ENCODE data around the gene PMF1.

The PMF1 gene

DNA sequence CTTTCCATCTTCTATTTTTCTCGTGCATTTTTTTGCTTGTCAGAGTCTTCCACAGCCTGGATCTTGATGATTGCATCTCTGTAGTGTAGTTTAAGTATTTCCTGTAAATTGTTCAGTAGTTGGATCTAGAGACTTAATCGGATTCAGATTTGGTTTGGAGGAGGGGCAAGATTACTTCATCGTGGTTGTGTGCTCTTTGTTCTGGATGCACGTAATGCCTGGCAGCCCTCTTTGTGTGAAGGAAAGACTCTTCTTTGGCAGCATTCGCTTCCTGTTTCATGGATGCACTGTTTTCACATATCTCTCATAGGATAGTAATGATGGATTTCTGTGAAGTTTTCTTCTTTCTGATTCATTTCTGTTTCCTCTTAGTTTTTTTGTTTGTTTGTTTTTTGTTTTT is 45.3 kb upstream of the PMF1 start:
- Histone ChIP-seq H3K4me3 (ENCODE audit: low read depth, low read length) (no peak overlapping the region), H3K9me3 (ENCODE audit: control insufficient read depth, low read length) (no peaks in the 10 kb centered on the region)
- TF ChIP-seq CTCF (IDR thresholded peaks at IDR 0.05): no peak

DNA sequence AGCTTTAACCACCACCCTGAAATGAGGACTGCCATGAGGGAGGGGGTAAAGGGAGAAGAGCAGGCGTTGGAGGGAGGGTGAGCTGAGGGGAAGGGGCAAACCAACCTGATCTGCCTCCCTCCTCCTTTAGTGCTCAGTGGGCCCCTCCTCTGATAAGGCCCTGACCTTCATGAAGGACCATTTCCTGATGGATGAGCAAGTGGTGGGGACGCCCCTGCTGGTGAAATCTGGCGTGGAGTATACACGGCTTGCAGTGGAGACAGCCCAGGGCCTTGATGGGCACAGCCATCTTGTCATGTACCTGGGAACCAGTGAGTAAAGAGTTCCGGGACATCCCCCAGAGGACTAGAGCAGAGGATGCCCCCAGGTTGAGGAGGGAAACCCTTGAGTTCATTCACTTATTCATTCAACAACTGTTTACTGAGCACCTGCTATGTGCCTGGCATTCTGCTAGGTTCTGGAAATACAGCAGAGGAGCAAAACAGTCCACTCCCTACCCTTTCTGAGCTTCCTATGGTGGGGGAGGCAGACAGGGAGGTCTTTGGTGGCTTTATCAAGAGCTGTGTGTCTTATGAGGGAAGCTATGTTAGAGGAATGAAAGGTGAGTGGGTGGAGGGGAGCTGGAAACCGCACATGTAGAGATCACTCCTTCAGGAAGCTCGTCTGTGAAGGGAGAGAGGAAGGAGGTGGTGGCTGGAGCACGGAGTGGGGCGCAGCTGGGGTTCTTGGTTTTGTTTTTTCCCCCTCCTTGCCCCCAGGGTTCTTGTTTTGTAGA is 39.9 kb upstream of the PMF1 start:
- H3K4me3 ChIP-seq (ENCODE audit: low read depth, low read length): no peak overlapping the region
- no peaks in the 10 kb centered on the region for H3K27me3 ChIP-seq (ENCODE audit: control insufficient read depth, insufficient read depth, low read length)
- H3K36me3 ChIP-seq (ENCODE audit: control insufficient read depth, insufficient read depth, low read length): no peaks in the 10 kb centered on the region
- H2AFZ ChIP-seq: no peak overlapping the region
- no peak overlapping the region for H3K4me2 ChIP-seq (ENCODE audit: low read length)
- H3K27ac ChIP-seq: no peak overlapping the region
- no peak for TF ChIP-seq CTCF (IDR thresholded peaks at IDR 0.05)
- H3K79me2 ChIP-seq: no peaks in the 10 kb centered on the region
- H3K9ac ChIP-seq: no peak overlapping the region
- H3K9me3 ChIP-seq (ENCODE audit: control insufficient read depth, low read length): no peaks in the 10 kb centered on the region
- H3K4me1 ChIP-seq: no peaks in the 10 kb centered on the region

More for the DNA sequence above, 45.3 kb upstream of the PMF1 start:
- H3K27me3 ChIP-seq (ENCODE audit: control insufficient read depth, insufficient read depth, low read length): no peaks in the 10 kb centered on the region
- H3K4me1 ChIP-seq: no peaks in the 10 kb centered on the region
- no peak overlapping the region for H3K9ac ChIP-seq
- H3K36me3 ChIP-seq (ENCODE audit: control insufficient read depth, insufficient read depth, low read length): no peaks in the 10 kb centered on the region
- no peak overlapping the region for H3K27ac ChIP-seq
- H3K4me2 ChIP-seq (ENCODE audit: low read length): no peak overlapping the region
- H2AFZ ChIP-seq: no peak overlapping the region
- no peaks in the 10 kb centered on the region for H3K79me2 ChIP-seq

- no peak overlapping the region for H3K27ac ChIP-seq
- H3K4me3 ChIP-seq (ENCODE audit: low read depth, low read length): no peak overlapping the region
- H3K27me3 ChIP-seq (ENCODE audit: control insufficient read depth, insufficient read depth, low read length): no peaks in the 10 kb centered on the region
- H3K4me2 ChIP-seq (ENCODE audit: low read length): no peak overlapping the region
- no peak overlapping the region for H3K9ac ChIP-seq
- no peaks in the 10 kb centered on the region for H3K79me2 ChIP-seq
- no peaks in the 10 kb centered on the region for H3K9me3 ChIP-seq (ENCODE audit: control insufficient read depth, low read length)
- TF ChIP-seq CTCF (IDR thresholded peaks at IDR 0.05): no peak
- H3K4me1 ChIP-seq: no peaks in the 10 kb centered on the region
- no peaks in the 10 kb centered on the region for H3K36me3 ChIP-seq (ENCODE audit: control insufficient read depth, insufficient read depth, low read length)
- H2AFZ ChIP-seq: no peak overlapping the region
These were observed 36.1 kb upstream of the PMF1 start for GRCh38 chr1:156176610-156177210.

DNA sequence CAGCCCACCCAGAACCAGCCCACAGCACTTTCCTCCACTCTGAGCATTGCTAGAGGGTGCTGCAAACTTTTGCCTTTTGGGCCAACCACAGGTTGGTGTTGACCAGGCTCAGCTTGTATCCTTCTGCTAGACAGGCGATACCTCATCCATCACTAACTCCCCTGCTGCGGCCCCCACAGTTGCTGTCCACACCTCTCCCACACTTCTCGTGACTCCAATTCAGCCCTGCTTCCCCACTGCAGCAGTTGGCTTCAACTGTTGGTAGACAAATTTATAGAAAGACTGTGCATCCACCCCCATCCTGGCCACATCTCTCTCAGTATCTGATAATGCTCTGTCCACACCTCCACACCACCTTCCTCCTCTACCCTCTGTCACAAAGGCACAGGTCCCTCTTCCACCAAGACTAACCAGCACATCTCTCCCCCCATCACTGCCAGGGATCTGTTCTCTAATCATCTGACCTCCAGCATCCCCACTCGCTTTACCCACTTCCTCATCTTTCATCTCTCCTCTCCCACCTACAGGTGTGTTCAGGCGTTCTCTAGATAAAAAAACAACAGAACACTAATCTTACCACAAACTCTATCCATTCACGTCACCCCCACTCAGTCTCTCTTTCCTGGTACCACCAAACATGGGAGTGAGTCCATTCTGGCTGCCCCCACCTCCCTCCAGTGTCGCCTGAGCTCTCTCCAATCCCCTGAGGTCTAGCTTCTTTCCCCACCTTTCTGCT is 34.7 kb upstream of the PMF1 start:
- Histone ChIP-seq H3K27ac (no peak overlapping the region), H2AFZ (no peak overlapping the region), H3K4me2 (ENCODE audit: low read length) (no peak overlapping the region), H3K79me2 (no peaks in the 10 kb centered on the region), H3K27me3 (ENCODE audit: control insufficient read depth, insufficient read depth, low read length) (no peaks in the 10 kb centered on the region), H3K36me3 (ENCODE audit: control insufficient read depth, insufficient read depth, low read length) (no peaks in the 10 kb centered on the region), H3K4me1 (no peaks in the 10 kb centered on the region), H3K9me3 (ENCODE audit: control insufficient read depth, low read length) (no peaks in the 10 kb centered on the region), H3K4me3 (ENCODE audit: low read depth, low read length) (no peak overlapping the region), H3K9ac (no peak overlapping the region)
- no peak for TF ChIP-seq CTCF (IDR thresholded peaks at IDR 0.05)

Data from parathyroid adenoma (tissue), 2 donors.